ENCODE measurements around the gene RIPPLY2. TPM values are rescaled to one million over a fixed set of nuclear protein-coding genes. Genes with fewer than 3 reads are reported as not detected.

RIPPLY2 gene
- total RNA-seq, 2 donors from 2014 or later: 0.07 to 1.2 TPM

GRCh38 chr6:83867043-83867442 lies 13.9 kb downstream of the RIPPLY2 start:
- H3K4me1 Mint-ChIP-seq: no peaks in the 10 kb centered on the region
- H3K9me3 Mint-ChIP-seq: peaks cover 21% of the 10 kb centered on the region
- peaks cover 61% of the 10 kb centered on the region for H3K36me3 Mint-ChIP-seq (ENCODE audit: low read depth)
- peaks cover 46% of the 10 kb centered on the region for H3K36me3 ChIP-seq (ENCODE audit: control insufficient read depth, insufficient read depth, low read length)
- H3K27me3 Mint-ChIP-seq (ENCODE audit: insufficient read depth): no peaks in the 10 kb centered on the region
- H3K9ac ChIP-seq (ENCODE audit: extremely low read depth, low read length, poor library complexity, severe bottlenecking): no peak overlapping the region
- H3K27me3 ChIP-seq (ENCODE audit: control insufficient read depth, insufficient read depth, low read length, poor library complexity, severe bottlenecking): no peaks in the 10 kb centered on the region
- H3K9me3 ChIP-seq (ENCODE audit: control insufficient read depth, low read length): peaks cover 24% of the 10 kb centered on the region
- no peaks in the 10 kb centered on the region for H3K4me1 ChIP-seq (ENCODE audit: control insufficient read depth, insufficient read depth, low read length)
- H3K4me3 ChIP-seq (ENCODE audit: low read length): peak overlapping the region; percentile 51
- no peak overlapping the region for H3K4me3 Mint-ChIP-seq
- TF ChIP-seq CTCF (conservative IDR thresholded peaks at IDR 0.05): no peak
- no peak overlapping the region for H3K27ac Mint-ChIP-seq
- DNase-seq: no peak
- no peak overlapping the region for H3K27ac ChIP-seq (ENCODE audit: low read depth, low read length)

- H3K27ac ChIP-seq (ENCODE audit: low read depth, low read length): no peak overlapping the region
- 94 to 97% methylated on average over 9 of the region's 9 CpGs for WGBS, 2 experiments (ENCODE audit: insufficient coverage in 1 of 2, insufficient read length in 1 of 2)
- H3K27ac Mint-ChIP-seq: no peak overlapping the region
Observed at GRCh38 chr6:83867527-83868161, 14.5 kb downstream of the RIPPLY2 start.

GRCh38 chr6:83868639-83869038 lies 15.5 kb downstream of the RIPPLY2 start:
- Mint-ChIP-seq H3K9me3 (peaks cover 21% of the 10 kb centered on the region), H3K4me3 (no peak overlapping the region), H3K27me3 (ENCODE audit: insufficient read depth) (no peaks in the 10 kb centered on the region), H3K4me1 (peaks cover 2% of the 10 kb centered on the region), H3K27ac (no peak overlapping the region), H3K36me3 (ENCODE audit: low read depth) (peaks cover 61% of the 10 kb centered on the region)
- no peaks in the 10 kb centered on the region for H3K27me3 ChIP-seq (ENCODE audit: control insufficient read depth, insufficient read depth, low read length, poor library complexity, severe bottlenecking)
- H3K9me3 ChIP-seq (ENCODE audit: control insufficient read depth, low read length): peaks cover 24% of the 10 kb centered on the region
- whole genome bisulfite sequencing, 2 experiments (ENCODE audit: insufficient coverage in 1 of 2, insufficient read length in 1 of 2): 100% methylated on average over 1 of the region's 1 CpG; no CpG with 5 or more reads in 1 of the 2 experiments
- no peaks in the 10 kb centered on the region for H3K4me1 ChIP-seq (ENCODE audit: control insufficient read depth, insufficient read depth, low read length)
- H3K4me3 ChIP-seq (ENCODE audit: low read length): no peak overlapping the region
- H3K27ac ChIP-seq (ENCODE audit: low read depth, low read length): no peak overlapping the region
- H3K9ac ChIP-seq (ENCODE audit: extremely low read depth, low read length, poor library complexity, severe bottlenecking): no peak overlapping the region
- peaks cover 46% of the 10 kb centered on the region for H3K36me3 ChIP-seq (ENCODE audit: control insufficient read depth, insufficient read depth, low read length)
- TF ChIP-seq CTCF (conservative IDR thresholded peaks at IDR 0.05): no peak
- DNase-seq: no peak

More at GRCh38 chr6:83867527-83868161, 14.5 kb downstream of the RIPPLY2 start:
- H3K27me3 ChIP-seq (ENCODE audit: control insufficient read depth, insufficient read depth, low read length, poor library complexity, severe bottlenecking): no peaks in the 10 kb centered on the region
- Mint-ChIP-seq H3K9me3 (peaks cover 21% of the 10 kb centered on the region), H3K27me3 (ENCODE audit: insufficient read depth) (no peaks in the 10 kb centered on the region), H3K4me1 (no peaks in the 10 kb centered on the region), H3K36me3 (ENCODE audit: low read depth) (peaks cover 61% of the 10 kb centered on the region), H3K4me3 (no peak overlapping the region)
- TF ChIP-seq CTCF (conservative IDR thresholded peaks at IDR 0.05): no peak
- peaks cover 46% of the 10 kb centered on the region for H3K36me3 ChIP-seq (ENCODE audit: control insufficient read depth, insufficient read depth, low read length)
- peak; percentile 47 for DNase-seq
- peak overlapping the region; percentile 51 for H3K4me3 ChIP-seq (ENCODE audit: low read length)
- no peak overlapping the region for H3K9ac ChIP-seq (ENCODE audit: extremely low read depth, low read length, poor library complexity, severe bottlenecking)
- H3K4me1 ChIP-seq (ENCODE audit: control insufficient read depth, insufficient read depth, low read length): no peaks in the 10 kb centered on the region
- peaks cover 24% of the 10 kb centered on the region for H3K9me3 ChIP-seq (ENCODE audit: control insufficient read depth, low read length)
